Activated CD4-positive, CD25-positive, alpha-beta regulatory T cell (primary cell): Measurements from ENCODE around the gene LIMS3.
"Not testable (repeated sequence)": the region's sequence is repeated elsewhere in the genome, so short reads cannot be mapped to it uniquely, and the experiment has no call there.

ENCODE experiments used
- DNase-seq, 4 experiments: peaks; one replicate each; lab custom pipeline; 2025; lab: John Stamatoyannopoulos, UW

LIMS3 gene

GRCh38 chr2:109927803-109928202 lies 29.3 kb downstream of the LIMS3 start:
- DNase-seq: not testable (repeated sequence)

GRCh38 chr2:109929222-109929621 lies 30.7 kb downstream of the LIMS3 start:
- DNase-seq: not testable (repeated sequence)

- DNase-seq: not testable (repeated sequence)
Measured at GRCh38 chr2:109936534-109936933, 38.0 kb downstream of the LIMS3 start.

- DNase-seq: not testable (repeated sequence)
Measured at GRCh38 chr2:109945362-109945761, 46.9 kb downstream of the LIMS3 start.

DNA sequence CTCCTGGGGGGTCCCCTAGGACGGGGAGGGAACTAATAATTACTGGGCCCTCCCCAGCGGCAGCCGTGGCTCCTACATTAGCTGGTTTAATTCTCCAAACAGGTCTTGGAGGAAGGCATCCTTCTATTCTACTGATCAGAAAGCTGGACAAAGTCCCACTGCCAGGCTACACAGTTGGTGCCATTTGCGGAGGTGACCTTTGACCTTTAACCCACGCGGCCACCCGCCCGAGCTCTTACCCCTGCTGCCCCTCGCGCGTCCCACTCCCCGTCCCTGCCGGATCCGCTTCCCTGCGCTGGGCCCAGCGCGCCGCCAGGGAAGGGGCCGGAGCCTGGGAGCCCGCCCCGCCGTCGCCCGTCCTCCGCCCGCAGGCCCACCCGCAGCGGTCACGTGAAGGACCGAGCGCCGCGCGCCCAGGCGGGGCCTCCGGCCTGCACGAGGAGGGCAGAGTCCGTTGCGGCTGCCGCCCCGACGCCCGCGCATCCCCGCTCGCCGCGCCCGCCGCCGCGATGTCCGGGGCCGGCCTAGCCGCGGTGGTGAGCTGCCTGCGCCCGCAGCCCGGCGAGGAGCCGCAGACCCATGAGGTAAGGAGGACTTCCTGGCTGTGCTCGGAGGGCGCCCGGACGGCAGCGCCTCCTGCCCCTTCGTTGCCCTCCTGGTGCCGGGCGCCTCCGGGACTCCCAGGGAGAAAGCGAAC lies 48.9 kb downstream of the LIMS3 start:
- not testable (repeated sequence) for DNase-seq

DNA sequence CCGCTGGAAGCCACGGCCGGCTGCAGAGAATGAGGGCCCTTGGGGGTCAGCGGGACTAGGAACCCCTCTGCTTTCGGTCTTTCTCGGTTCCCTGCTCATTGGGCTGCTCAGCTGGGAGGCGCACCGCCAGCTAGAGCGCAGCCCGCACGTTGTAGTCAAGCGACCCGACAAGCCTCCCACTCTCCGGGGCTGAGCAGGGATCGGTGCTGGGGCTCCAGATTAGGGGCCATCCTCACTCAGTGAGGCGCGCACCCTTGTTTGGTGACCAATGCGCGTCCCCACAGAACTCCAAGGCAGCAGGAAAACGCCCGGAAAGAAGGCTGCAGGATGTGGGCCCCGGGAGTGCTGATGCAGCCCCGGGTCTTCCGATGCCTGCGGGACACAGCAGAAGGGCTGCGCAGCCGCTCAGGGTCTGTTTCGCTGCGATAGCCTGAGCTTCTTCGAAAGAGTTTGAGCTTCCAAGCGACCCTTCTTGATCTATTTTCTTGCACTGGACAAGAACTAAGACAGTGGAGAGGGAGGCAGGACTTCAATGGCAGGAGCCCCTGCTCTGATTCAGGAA lies 49.6 kb downstream of the LIMS3 start:
- not testable (repeated sequence) for DNase-seq

GRCh38 chr2:109950146-109950843 lies 51.8 kb downstream of the LIMS3 start:
- DNase-seq: not testable (repeated sequence)

DNA sequence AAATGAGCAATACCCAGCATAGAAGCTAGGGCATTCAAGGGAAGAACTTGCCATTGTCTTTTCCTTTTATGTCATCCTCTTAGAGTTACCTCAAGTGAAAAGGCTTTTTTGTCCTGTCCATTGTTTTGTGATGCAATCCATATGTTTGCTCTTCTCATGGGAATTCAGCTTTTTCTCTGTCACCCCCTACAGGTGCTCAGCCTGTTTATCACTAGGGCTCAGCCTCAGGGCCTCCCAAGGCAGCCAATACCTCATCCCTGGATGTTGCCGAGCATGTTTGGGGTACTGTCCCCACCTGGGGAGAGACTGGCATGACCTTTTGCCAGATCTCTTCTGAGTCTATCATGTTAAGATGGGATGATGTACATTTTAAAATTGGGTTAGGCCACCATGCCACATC lies 65.5 kb downstream of the LIMS3 start:
- not testable (repeated sequence) for DNase-seq

DNA sequence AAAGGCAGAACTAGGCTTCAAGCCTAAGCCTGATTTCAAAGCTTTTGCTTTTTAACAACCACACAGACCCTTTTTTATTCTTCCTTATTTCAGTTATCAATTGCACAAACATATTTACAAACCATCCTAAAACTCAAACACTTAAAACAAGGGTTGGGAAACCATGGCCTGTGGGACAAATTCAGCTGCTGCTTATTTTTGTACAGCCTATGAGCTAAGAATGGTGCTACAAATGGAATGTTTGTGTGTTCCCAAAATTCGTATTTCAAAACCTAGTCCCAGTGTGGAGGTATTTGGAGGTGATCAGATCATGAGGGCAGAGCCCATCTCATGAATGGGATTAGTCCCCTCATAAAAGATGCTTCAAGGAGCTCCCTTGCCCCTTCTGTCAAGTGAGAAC lies 67.0 kb downstream of the LIMS3 start:
- DNase-seq: not testable (repeated sequence)

DNA sequence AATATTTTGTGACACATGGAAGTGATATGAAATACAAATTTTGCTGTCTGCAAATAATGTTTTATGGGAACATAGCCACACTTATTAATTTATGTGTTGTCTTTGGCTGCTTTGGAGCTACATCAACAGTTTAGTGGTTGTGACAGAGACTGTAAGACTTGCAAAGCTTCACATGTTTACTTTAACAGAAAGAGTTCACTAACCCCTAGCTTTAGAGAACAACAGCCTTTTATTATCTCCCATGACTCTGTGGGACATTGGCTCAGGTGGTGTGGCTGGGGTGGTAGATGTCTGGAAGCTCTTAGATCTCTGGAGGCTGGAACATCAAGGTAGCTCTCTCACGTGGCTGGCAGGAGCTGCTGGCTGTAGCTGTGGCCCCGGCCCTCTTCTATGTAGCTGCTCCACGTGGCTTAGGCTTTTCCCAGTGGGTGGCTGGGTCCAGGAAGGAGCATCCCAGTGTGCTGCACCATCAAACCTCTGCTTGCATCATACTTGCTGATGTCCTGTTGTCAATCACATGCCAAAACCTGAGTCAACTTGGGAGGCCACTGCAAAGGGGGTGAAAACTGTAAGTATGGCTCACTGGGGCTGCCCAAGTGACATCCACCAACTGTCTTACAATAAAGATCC lies 67.7 kb downstream of the LIMS3 start:
- DNase-seq: not testable (repeated sequence)

DNA sequence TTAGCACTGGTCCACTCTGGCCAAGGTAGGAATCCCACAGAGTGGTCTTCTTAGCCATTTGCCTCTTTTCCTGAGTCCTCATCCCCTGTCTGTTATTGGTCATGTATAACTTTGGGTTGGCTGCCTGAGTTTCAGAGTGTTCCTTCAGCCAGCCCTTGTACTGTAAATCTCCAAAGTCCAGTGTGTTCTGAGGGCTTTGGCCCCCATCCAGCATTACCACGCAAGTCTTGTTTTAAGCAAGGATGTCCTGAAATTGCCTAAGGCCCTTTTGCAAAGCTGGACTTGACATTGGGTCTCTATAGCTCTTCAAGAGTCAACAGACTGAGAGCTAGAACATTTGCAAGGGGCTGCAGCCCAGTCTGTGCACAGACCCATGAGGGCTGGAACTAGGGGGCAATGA lies 68.4 kb downstream of the LIMS3 start:
- DNase-seq: not testable (repeated sequence)

DNA sequence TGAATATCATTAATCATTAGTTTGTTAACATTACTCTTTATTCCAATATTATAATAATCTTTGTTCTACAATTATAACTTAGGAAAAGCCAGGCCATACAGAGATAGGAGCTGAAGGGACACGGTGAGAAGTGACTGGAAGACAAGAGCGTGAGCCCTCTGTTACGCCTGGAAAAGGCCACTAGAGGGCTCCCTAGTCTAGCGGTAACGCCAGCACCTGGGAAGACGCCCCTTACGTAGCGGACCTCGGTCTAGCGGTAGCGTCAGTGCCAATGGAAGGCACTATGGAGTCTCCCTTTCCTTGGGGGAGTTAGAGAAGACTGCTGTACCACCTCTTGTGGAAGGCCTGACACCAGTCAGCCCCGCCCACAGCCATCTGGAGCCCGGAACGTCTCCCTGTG lies 71.4 kb downstream of the LIMS3 start:
- DNase-seq: not testable (repeated sequence)

GRCh38 chr2:109971710-109972109 lies 73.2 kb downstream of the LIMS3 start:
- DNase-seq: not testable (repeated sequence)
